ENCODE results near the gene DIPK2A.

The DIPK2A gene

DNA sequence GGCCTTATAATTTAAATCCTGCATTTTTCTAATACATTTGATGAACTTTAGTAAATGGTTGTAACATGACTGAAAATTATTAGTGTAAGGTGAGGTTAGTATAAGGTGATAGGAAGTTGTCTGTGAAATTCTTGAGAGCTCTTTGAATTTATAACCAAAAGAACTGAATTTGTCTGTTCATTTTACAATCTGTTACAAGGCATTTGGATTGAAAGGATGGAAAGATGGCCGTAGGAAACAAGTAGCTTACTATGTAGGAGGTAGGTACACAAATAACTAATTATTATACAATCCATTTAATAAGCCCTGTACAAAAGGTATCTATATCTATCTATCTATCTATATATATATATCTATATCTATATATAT is 6.6 kb downstream of the DIPK2A start:
- Histone ChIP-seq H3K27me3 (peaks cover 22% of the 10 kb centered on the region), H3K9me3 (no peaks in the 10 kb centered on the region), H3K4me1 (no peaks in the 10 kb centered on the region), H3K4me3 (ENCODE audit: low read depth, low read length) (no peak overlapping the region), H3K36me3 (no peaks in the 10 kb centered on the region)
- no peak for DNase-seq
- TF ChIP-seq CTCF (IDR thresholded peaks at IDR 0.05; ENCODE audit: low read depth, low read length), result no peak

DNA sequence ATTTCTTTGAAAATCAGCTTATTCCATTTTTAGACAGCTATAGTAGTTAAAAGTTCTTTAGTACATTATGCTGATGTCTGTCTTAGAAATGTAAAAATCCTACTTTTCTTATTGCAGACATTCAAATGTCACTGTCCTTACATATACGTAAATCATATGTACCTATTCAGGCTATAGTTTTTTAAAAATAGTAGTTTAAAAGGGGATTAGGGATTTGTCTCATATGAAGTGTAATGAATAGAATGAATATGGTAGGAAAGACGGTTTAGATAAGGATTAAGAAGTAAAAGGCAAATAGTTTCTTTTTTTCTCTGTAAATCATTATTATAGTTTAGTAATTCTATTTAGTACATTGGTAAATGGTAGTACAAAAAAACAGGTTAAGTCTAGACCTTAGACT is 7.4 kb downstream of the DIPK2A start:
- no peak for TF ChIP-seq CTCF (IDR thresholded peaks at IDR 0.05; ENCODE audit: low read depth, low read length)
- H3K36me3 ChIP-seq, result no peaks in the 10 kb centered on the region
- H3K9me3 ChIP-seq, result no peaks in the 10 kb centered on the region
- no peaks in the 10 kb centered on the region for H3K4me1 ChIP-seq
- no peak overlapping the region for H3K4me3 ChIP-seq (ENCODE audit: low read depth, low read length)
- peaks cover 14% of the 10 kb centered on the region for H3K27me3 ChIP-seq
- DNase-seq, result no peak

DNA sequence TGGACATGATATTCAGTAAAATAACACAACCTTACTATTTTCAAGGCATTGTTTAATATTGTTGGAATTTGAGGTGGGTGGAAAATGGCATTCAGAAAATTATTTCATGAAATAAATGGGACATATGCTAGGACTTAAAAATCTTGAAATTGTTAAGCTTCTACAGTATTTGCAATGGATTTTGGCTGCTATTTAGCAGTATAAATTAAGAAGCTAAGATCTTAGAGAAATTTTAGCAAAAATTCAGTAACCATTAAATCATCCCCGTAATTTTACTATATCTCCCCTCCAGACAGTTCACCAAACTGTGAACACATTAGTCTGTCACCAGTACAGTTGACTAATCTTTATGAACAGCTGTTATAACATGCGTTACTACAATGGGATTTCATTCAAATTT is 8.2 kb downstream of the DIPK2A start:
- DNase-seq, result no peak
- H3K9me3 ChIP-seq, result no peaks in the 10 kb centered on the region
- H3K4me1 ChIP-seq, result no peaks in the 10 kb centered on the region
- TF ChIP-seq CTCF (IDR thresholded peaks at IDR 0.05; ENCODE audit: low read depth, low read length), result no peak
- peaks cover 6% of the 10 kb centered on the region for H3K27me3 ChIP-seq
- H3K36me3 ChIP-seq, result no peaks in the 10 kb centered on the region
- H3K4me3 ChIP-seq (ENCODE audit: low read depth, low read length), result no peak overlapping the region

DNA sequence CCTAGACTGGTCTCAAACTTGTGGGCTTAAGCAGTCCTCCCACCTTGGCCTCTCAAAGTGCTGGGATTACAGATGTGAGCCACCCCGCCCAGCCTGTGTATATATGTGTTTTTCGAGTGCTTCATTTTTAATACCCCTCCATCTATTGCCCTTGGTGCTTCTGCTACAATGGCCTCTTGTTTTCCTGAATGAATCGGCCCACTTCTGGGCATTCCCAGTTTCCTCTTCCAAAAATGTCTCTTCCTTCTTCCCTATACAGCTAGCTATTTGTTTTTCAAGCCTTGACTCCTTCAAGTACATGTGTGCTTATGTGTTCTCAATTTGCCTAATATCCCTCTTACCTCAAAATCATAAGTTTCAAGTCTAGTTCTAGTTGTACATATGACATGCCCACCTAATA is 16.7 kb downstream of the DIPK2A start:
- H3K4me1 ChIP-seq, result no peaks in the 10 kb centered on the region
- no peaks in the 10 kb centered on the region for H3K27me3 ChIP-seq
- H3K36me3 ChIP-seq, result no peaks in the 10 kb centered on the region
- H3K4me3 ChIP-seq (ENCODE audit: low read depth, low read length), result no peak overlapping the region
- no peak for TF ChIP-seq CTCF (IDR thresholded peaks at IDR 0.05; ENCODE audit: low read depth, low read length)
- DNase-seq, result no peak
- H3K9me3 ChIP-seq, result no peaks in the 10 kb centered on the region

GRCh38 chr3:143989461-143989860 is 17.8 kb downstream of the DIPK2A start:
- H3K36me3 ChIP-seq, result no peaks in the 10 kb centered on the region

GRCh38 chr3:143991713-143992112 is 20.1 kb downstream of the DIPK2A start:
- Histone ChIP-seq H3K9me3 (no peaks in the 10 kb centered on the region), H3K36me3 (no peaks in the 10 kb centered on the region), H3K4me1 (no peaks in the 10 kb centered on the region), H3K4me3 (ENCODE audit: low read depth, low read length) (no peak overlapping the region), H3K27me3 (no peaks in the 10 kb centered on the region)
- no peak for DNase-seq
- TF ChIP-seq CTCF (IDR thresholded peaks at IDR 0.05; ENCODE audit: low read depth, low read length), result no peak

More at GRCh38 chr3:143989461-143989860, 17.8 kb downstream of the DIPK2A start:
- TF ChIP-seq CTCF (IDR thresholded peaks at IDR 0.05; ENCODE audit: low read depth, low read length), result no peak
- no peaks in the 10 kb centered on the region for H3K27me3 ChIP-seq
- no peak for DNase-seq
- H3K9me3 ChIP-seq, result no peaks in the 10 kb centered on the region
- no peak overlapping the region for H3K4me3 ChIP-seq (ENCODE audit: low read depth, low read length)
- H3K4me1 ChIP-seq, result no peaks in the 10 kb centered on the region
